Bronchial epithelial cell (primary cell): ENCODE measurements around the gene PHIP. TPM values are rescaled to one million over a fixed set of nuclear protein-coding genes. Genes with fewer than 3 reads are reported as not detected.
"Not testable (repeated sequence)": the region's sequence is repeated elsewhere in the genome, so short reads cannot be mapped to it uniquely, and the experiment has no call there.

Experiments
- DNase-seq: peaks from one replicate; pipeline ENCODE4 v3.0.0-alpha.2; 2010; ENCODE audit warnings: low read depth
- FAIRE-seq: peaks from 2 replicates; lab custom pipeline; 2011; peaks lifted over from hg19 to GRCh38; lab: Jason Lieb, UNC
- H3K27me3 ChIP-seq: 2 replicates; pipeline ENCODE4 v1.5.1; 2011; ENCODE audit warnings: low read length; ENCODE audit not compliant: control insufficient read depth, insufficient read depth
- H3K36me3 ChIP-seq: 2 replicates; pipeline ENCODE4 v1.5.1; 2011; ENCODE audit warnings: low read length; ENCODE audit not compliant: control insufficient read depth, insufficient read depth
- H3K4me3 ChIP-seq: 2 replicates; pipeline ENCODE4 v1.5.1; 2011; ENCODE audit warnings: mild to moderate bottlenecking, low read depth, low read length, control low read depth
- CTCF ChIP-seq: IDR thresholded peaks from 2 replicates; pipeline ENCODE4 v1.5.1; 2011; ENCODE audit warnings: mild to moderate bottlenecking, moderate library complexity, low read length, control low read depth, inconsistent platforms; ENCODE audit not compliant: insufficient read depth, severe bottlenecking
- total RNA-seq: library from RNA; depleted of rRNA; stranded (reverse); fragments of >200 nt; gene quantifications from 2 replicates; pipeline ENCODE4 v1.2.1, GENCODE V29; 2014

The PHIP gene
- total RNA-seq, 1 donor from 2014 or later = 13.2 TPM

GRCh38 chr6:78947529-78947928 is 130.5 kb downstream of the PHIP start:
- DNase-seq (no peak), FAIRE-seq (no peak)
- Histone ChIP-seq H3K4me3 (no peak overlapping the region), H3K27me3 (no peaks in the 10 kb centered on the region), H3K36me3 (peaks cover 9% of the 10 kb centered on the region)
- no peak for TF ChIP-seq CTCF

- peak; percentile 36 for DNase-seq
- no peak for FAIRE-seq
- no peak overlapping the region for H3K4me3 ChIP-seq
- no peak for TF ChIP-seq CTCF
- H3K36me3 ChIP-seq = peaks cover 4% of the 10 kb centered on the region
- H3K27me3 ChIP-seq = no peaks in the 10 kb centered on the region
These were observed 135.6 kb downstream of the PHIP start for GRCh38 chr6:78942446-78942845.

- DNase-seq (no peak), FAIRE-seq (no peak)
- no peaks in the 10 kb centered on the region for H3K36me3 ChIP-seq
- H3K27me3 ChIP-seq = no peaks in the 10 kb centered on the region
- H3K4me3 ChIP-seq = no peak overlapping the region
- TF ChIP-seq CTCF = no peak
These were observed 141.5 kb downstream of the PHIP start for GRCh38 chr6:78936515-78936914.

- no peak for FAIRE-seq
- Histone ChIP-seq H3K27me3 (no peaks in the 10 kb centered on the region), H3K4me3 (no peak overlapping the region), H3K36me3 (no peaks in the 10 kb centered on the region)
- no peak for TF ChIP-seq CTCF
- DNase-seq = no peak
These were observed 142.5 kb downstream of the PHIP start for GRCh38 chr6:78935553-78935952.

GRCh38 chr6:78925317-78925716 is 152.7 kb downstream of the PHIP start:
- FAIRE-seq = no peak
- Histone ChIP-seq H3K4me3 (no peak overlapping the region), H3K27me3 (no peaks in the 10 kb centered on the region), H3K36me3 (no peaks in the 10 kb centered on the region)
- no peak for TF ChIP-seq CTCF
- no peak for DNase-seq

GRCh38 chr6:78921168-78921567 is 156.9 kb downstream of the PHIP start:
- not testable (repeated sequence) for H3K4me3 ChIP-seq, H3K27me3 ChIP-seq, H3K36me3 ChIP-seq, DNase-seq, FAIRE-seq
